Posterior vena cava (tissue), 2 donors: ENCODE results near the gene NKG7. TPM values are rescaled to one million over a fixed set of nuclear protein-coding genes. Genes with fewer than 3 reads are reported as not detected.

Source experiments
- DNase-seq: peaks from one replicate; pipeline ENCODE4 v3.0.0-alpha.2; 2020; ENCODE audit warnings: low spot score
- intact Hi-C, 2 donors: fragments of 100-400 bp; cut with DNase I; formaldehyde crosslinking; loops; one replicate each; pipeline versions ENCODE4 v1.14.1 to v1.14.2; 2022 to 2023
- total RNA-seq, 2 donors: library from RNA; stranded (reverse); fragmentation: NEBNext Ultra II Directional; extraction: Animal tissue kit (Norgen Biotek cat#: 25700); gene quantifications; one replicate each; pipeline ENCODE4 v1.2.1, GENCODE V29; 2021
- donor health status: DM: yes; HTN: yes; CAD: no.
- donor health status: DM: yes; HTN: yes; CAD: no.

Gene NKG7
- total RNA-seq, 2 donors from 2014 or later, result 3.0 to 4.8 TPM

- intact Hi-C loops, result loop anchor here in 1 of 2 donors (2.0 kb wide), 1 partner anchor 14 kb away; no protein-coding TSS in a partner anchor
- DNase-seq, result no peak
Observed at GRCh38 chr19:51342631-51343569, 29.6 kb downstream of the NKG7 start.

- DNase-seq, result no peak
- intact Hi-C loops, result loop anchor here in 1 of 2 donors (2.0 kb wide), 1 partner anchor 15 kb away; no protein-coding TSS in a partner anchor
Observed at GRCh38 chr19:51341976-51342580, 30.4 kb downstream of the NKG7 start, which contains the start of gene VSIG10L. VSIG10L (minus strand) TSS chr19:51342139; CDS start chr19:51342124, 15 bp downstream.

- no peak for DNase-seq
- intact Hi-C loops, result no loop called here
Observed at GRCh38 chr19:51341066-51341465, 31.4 kb downstream of the NKG7 start.

GRCh38 chr19:51339687-51340656 is 32.5 kb downstream of the NKG7 start:
- intact Hi-C loops, result loop anchor here in 1 of 2 donors (5.0 to 10.0 kb wide), 2 partner anchors 55 to 97 kb away; partner anchors contain the start of gene C19orf84
- DNase-seq, result peak; percentile 100

GRCh38 chr19:51339313-51339686 is 33.2 kb downstream of the NKG7 start:
- intact Hi-C loops, result loop anchor here in 1 of 2 donors (5.0 to 10.0 kb wide), 2 partner anchors 56 to 98 kb away; partner anchors contain the start of gene C19orf84
- DNase-seq, result no peak

GRCh38 chr19:51338563-51339312 is 33.7 kb downstream of the NKG7 start:
- DNase-seq, result peak; percentile 94
- intact Hi-C loops, result loop anchor here in 1 of 2 donors (5.0 to 10.0 kb wide), 2 partner anchors 56 to 99 kb away; partner anchors contain the start of gene C19orf84

DNA sequence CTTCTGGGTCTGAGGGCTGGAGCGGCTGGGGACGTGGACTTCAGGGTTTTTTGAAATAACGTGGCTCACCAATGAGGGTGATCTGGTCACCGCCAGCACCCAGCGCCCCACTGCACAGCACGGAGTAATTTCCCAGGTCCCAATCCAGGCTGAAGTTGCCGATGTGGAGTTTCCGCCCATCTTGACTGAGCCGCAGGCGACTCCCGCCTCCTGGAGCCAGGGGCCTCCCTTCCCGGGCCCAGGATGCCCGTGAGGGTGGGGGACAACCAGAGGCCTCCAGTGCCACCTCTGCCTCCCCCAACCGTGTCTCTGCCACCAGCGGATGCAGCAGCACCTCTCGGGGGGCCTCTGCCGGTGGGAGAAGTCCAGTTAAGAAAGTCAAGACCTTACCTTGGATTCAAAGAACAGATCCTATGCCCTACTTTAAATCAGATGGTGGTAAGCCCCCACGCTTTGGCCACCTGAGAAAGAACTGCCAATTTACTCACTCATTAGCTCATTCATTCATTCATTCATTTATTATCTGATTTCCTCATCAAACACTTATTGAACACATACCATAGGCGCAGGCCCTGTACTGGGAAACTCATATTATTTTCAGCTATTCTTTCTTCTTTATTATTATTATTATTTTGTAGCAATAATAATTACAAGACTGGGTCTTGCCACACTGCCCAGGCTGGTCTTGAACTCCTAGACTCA is 34.4 kb downstream of the NKG7 start:
- no peak for DNase-seq
- intact Hi-C loops, result loop anchor here in 1 of 2 donors (5.0 to 10.0 kb wide), 2 partner anchors 57 to 99 kb away; partner anchors contain the start of gene C19orf84

- intact Hi-C loops, result loop anchor here in 1 of 2 donors (5.0 to 10.0 kb wide), 2 partner anchors 58 to 100 kb away; partner anchors contain the start of gene C19orf84
- no peak for DNase-seq
Observed at GRCh38 chr19:51337141-51337860, 35.2 kb downstream of the NKG7 start.

DNA sequence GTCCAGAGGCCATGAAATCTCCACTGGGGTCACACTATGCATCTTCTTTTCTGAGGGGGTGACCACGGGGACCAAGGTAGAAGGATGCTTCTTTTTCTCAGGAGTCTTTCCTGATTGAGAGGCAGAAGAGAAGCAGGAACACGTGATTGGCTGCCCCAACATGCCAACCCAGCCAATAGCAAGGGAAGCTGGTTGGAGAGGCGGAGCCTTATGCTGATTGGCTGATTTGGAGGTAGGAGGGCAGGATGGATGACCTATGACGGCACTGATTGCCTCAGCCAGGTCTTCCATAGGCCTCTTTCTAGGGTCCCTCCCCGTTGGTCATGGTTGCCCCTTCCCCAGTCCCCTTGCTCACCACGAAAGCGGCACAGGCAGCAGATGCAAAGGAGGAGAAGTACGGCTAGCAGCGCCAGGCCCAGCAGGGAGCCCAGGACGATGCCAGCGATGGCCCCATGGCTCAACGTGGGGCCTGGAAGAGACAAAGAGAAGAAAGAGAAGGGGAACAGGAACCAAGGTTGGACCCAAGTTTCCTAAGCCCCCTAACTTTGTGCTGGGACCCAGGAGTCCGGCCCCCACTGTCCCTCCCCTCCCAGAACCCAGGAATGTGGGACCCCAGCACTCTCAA is 38.5 kb downstream of the NKG7 start:
- intact Hi-C loops, result loop anchor here in 1 of 2 donors (10.0 kb wide), 1 partner anchor 61 kb away; the partner anchor contains the start of gene C19orf84
- no peak for DNase-seq

- no peak for DNase-seq
- intact Hi-C loops, result loop anchor here in 1 of 2 donors (10.0 kb wide), 1 partner anchor 63 kb away; the partner anchor contains the start of gene C19orf84
Observed at GRCh38 chr19:51331716-51332115, 40.7 kb downstream of the NKG7 start.

DNA sequence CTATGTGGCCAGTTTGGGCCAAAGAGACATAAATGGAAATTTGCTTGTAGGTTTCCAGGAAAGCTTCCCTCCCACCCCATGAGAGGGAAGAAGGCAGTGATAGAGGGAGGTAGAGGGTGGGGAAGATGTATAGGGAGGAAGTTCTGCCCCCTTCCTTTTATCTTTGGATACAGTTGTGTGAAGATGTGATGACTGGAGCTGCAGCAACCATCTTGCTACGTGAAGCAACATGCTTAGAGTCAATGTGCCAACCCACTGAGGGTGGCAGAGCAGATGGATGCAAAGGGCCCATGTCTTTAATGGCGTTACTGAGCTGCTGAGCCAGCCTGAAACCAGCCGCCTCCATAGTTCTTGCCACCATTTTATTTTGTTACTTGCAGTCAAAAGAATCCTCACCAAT is 41.3 kb downstream of the NKG7 start:
- intact Hi-C loops, result loop anchor here in 1 of 2 donors (10.0 kb wide), 1 partner anchor 64 kb away; the partner anchor contains the start of gene C19orf84
- DNase-seq, result no peak

- intact Hi-C loops, result loop anchor here in 1 of 2 donors (10.0 kb wide), 1 partner anchor 64 kb away; the partner anchor contains the start of gene C19orf84
- no peak for DNase-seq
Observed at GRCh38 chr19:51330366-51330765, 42.1 kb downstream of the NKG7 start.

DNA sequence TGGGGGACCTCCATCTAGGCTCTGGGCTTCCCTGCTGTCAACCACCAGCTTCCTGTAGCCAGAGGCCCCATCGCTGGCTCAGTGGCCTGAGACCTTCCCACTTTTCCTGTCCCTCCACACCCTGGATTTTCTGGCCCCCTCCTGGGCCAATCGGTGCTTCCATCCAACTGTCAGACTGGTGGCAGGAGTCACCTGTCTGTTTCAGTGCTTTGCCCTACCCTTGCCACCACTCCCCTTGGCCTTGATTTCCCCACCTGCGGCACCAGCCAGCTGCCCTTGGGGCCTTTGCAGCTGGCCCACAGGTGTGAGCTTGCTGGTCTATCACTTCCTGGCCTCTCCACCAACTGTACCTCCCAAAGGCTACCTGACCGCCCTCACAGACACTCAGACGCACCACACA is 43.0 kb downstream of the NKG7 start:
- no peak for DNase-seq
- intact Hi-C loops, result no loop called here

DNA sequence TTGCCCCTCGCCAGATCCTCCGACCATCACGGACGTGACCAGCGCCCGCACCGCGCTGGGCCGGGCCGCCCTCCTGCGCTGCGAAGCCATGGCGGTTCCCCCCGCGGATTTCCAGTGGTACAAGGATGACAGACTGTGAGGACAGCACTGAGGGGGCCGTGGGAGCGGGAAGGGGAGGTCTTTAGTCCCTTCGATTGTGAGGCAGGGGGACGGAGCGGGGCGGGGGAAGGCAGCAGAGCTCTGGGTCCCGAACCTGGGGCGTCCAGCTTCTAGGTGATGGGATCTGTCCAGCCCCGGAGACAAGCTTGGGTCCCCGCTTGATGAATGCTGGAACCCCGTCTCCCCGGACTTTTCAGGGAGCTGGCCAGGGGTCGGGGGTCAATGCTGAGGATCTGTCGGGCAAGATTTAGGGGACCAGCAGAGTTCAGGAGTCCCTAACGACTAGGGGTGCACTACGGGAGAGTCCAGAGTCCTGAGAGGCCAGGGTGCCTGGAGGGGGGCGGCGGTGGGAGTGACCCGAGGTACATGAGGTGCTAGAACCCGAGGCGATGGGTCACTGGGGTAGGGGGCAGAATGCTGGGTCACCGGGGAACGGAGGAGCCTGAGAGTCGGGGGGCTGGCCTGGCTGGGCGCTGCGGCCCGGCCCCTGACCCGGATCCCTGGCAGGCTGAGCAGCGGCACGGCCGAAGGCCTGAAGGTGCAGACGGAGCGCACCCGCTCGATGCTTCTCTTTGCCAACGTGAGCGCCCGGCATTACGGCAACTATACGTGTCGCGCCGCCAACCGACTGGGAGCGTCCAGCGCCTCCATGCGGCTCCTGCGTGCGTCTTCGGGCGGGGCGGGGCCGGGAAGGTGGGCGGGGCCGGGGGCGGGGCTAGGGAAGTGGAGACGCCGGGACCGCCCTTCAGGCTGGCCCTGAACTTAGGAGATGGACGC is 45.1 kb downstream of the NKG7 start:
- intact Hi-C loops, result no loop called here
- DNase-seq, result peak; percentile 89
